ENCODE results near the gene APH1A. TPM values are rescaled to one million over a fixed set of nuclear protein-coding genes. Genes with fewer than 3 reads are reported as not detected.

APH1A gene
- total RNA-seq, 4 donors from 2014 or later: 68.1 to 108 (median 87.3) TPM

DNA sequence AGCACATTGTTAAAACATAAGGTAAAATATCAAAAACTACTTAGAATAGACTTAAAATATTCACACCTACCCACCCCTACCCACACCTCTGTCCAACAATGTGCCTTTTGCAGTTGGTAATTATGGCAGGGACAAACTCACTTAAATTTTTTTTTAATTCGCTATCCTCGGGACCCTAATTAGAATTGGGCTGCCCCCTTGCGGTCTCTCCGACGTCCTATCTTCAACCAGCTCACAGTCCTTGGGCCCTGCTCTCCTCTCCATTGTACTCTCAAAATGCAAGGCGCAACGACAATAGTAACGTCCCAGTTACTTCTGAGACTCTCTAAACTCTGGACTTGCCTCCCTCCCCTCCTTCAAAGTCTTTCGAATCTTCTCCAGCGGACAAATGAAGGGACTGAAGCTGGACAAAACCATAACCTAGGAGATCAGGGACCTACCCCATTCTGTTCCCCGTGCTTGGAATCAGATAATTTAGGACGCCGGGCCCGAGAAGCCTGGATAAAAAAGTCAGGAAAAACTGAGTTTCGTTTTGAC lies 12.5 kb upstream of the APH1A start:
- TF ChIP-seq, protein P1, sequence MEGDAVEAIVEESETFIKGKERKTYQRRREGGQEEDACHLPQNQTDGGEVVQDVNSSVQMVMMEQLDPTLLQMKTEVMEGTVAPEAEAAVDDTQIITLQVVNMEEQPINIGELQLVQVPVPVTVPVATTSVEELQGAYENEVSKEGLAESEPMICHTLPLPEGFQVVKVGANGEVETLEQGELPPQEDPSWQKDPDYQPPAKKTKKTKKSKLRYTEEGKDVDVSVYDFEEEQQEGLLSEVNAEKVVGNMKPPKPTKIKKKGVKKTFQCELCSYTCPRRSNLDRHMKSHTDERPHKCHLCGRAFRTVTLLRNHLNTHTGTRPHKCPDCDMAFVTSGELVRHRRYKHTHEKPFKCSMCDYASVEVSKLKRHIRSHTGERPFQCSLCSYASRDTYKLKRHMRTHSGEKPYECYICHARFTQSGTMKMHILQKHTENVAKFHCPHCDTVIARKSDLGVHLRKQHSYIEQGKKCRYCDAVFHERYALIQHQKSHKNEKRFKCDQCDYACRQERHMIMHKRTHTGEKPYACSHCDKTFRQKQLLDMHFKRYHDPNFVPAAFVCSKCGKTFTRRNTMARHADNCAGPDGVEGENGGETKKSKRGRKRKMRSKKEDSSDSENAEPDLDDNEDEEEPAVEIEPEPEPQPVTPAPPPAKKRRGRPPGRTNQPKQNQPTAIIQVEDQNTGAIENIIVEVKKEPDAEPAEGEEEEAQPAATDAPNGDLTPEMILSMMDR (IDR thresholded peaks at IDR 0.05): peak; percentile 70 to 81 (median 73)
- no peak for TF ChIP-seq POLR2A (IDR thresholded peaks at IDR 0.05)
- Histone ChIP-seq H3K27ac (peak overlapping the region; percentile 78 to 90 (median 88)), H3K27me3 (no peaks in the 10 kb centered on the region), H3K9me3 (no peaks in the 10 kb centered on the region), H3K36me3 (peaks cover 0 to 17% (median 0%) of the 10 kb centered on the region in 3 donors), H3K4me3 (peak overlapping the region; percentile 40 to 68 (median 54)), H3K4me1 (peaks cover 0 to 26% (median 9%) of the 10 kb centered on the region in 4 donors)
- DNase-seq (ENCODE audit: low spot score in 2 of 2): peak; percentile 60 to 82
- WGBS, 2 donors: 2 to 3% methylated on average over 15 of the region's 15 CpGs

DNA sequence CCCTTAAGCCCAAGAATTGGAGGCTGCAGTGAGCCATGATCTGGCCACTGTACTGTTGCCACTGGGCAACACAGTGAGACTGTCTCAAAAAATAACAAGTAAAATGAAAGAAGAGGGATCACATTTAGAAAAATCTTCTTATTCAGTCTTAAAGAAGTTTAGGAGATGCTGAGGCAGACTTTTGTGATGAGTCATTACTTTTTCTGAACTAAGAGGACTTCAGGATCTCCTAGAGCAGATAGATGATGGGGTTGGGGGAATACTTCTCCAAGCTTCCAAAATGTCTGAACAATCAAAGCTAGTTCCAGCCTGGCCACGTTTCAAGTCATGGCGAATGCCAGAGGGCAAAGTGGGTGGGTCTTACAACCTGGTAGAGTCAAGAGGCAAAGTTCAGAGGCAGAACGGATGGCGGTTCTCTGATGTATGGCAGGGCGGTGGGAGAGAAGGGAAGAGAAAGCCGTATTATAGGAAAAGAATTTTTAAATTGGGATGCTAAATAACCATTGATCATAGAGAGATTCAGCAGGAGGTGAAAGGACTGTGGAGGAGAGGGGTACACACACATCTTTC lies 11.4 kb upstream of the APH1A start:
- peak overlapping the region; percentile 78 to 90 (median 88) for H3K27ac ChIP-seq
- H3K9me3 ChIP-seq: no peaks in the 10 kb centered on the region
- TF ChIP-seq, protein P1 (IDR thresholded peaks at IDR 0.05): no peak
- TF ChIP-seq EP300 (IDR thresholded peaks at IDR 0.05) (no peak), POLR2A (IDR thresholded peaks at IDR 0.05) (no peak)
- H3K4me3 ChIP-seq: no peak overlapping the region
- H3K36me3 ChIP-seq: peaks cover 0 to 12% (median 0%) of the 10 kb centered on the region in 3 donors
- H3K4me1 ChIP-seq: peaks cover 0 to 26% (median 9%) of the 10 kb centered on the region in 4 donors
- 56 to 68% methylated on average over 6 of the region's 6 CpGs for WGBS, 2 donors
- no peak for DNase-seq (ENCODE audit: low spot score in 2 of 2)
- H3K27me3 ChIP-seq: no peaks in the 10 kb centered on the region

DNA sequence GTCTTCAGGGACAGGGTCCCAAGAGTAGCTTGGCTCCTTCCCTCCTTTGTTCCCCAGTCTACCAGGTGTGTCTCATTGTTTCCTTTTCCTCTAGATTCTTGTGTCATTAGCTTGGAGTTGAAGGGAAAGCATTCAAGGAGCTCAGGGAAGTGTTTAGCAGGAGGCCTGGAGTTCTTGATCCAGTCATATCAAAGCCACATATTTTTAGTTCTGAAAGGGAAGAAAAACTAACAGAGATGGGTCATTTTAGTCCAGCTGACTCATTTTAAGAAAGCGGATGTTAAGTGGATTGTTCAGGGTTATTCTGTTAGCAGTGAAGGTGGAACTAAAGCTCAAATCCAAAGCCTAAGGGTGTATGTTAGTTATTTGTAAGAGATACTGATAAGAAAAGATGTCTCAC lies 4.5 kb upstream of the APH1A start:
- Histone ChIP-seq H3K4me3 (peak overlapping the region in 1 of 4 donors; percentile 30), H3K9me3 (no peaks in the 10 kb centered on the region), H3K4me1 (peaks cover 0 to 31% (median 7%) of the 10 kb centered on the region in 4 donors), H3K36me3 (no peaks in the 10 kb centered on the region), H3K27ac (peak overlapping the region in 3 of 4 donors; percentile 45 to 82 (median 80)), H3K27me3 (no peaks in the 10 kb centered on the region)
- 39 to 59% methylated on average over 1 of the region's 1 CpG for WGBS, 2 donors
- TF ChIP-seq POLR2A (IDR thresholded peaks at IDR 0.05): no peak
- TF ChIP-seq, protein P1 (IDR thresholded peaks at IDR 0.05): no peak
- no peak for DNase-seq (ENCODE audit: low spot score in 2 of 2)

DNA sequence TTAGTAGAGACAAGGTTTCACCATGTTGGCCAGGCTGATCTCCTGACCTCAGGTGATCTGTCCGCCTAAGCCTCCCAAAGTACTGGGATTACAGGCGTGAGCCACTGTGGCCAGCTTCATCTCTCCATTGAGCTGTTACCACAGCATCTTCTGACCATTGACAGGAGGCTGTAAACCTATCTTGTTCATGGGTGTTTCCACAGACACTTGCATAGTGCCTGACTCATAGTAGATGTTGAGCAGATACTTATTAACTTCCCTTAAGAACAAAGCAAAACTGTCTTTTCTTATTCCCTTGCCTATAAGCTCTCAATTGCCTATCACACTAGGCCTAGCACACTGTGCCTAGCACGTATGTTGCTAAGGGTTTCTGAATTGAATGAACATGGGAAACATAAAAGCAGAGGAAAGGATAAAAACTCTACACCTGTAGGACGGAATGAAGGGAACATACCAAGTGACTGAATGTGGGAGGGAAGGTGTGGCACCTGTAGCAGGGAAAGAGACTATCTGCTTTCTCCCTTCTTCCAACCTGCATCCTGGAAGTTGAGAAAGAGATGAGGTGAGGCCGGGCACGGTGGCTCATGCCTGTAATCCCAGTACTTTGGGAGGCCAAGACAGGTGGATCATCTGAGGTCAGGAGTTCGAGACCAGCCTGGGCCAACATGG lies 2.6 kb upstream of the APH1A start:
- no peaks in the 10 kb centered on the region for H3K27me3 ChIP-seq
- 94 to 95% methylated on average over 7 of the region's 7 CpGs for WGBS, 2 donors
- peak overlapping the region; percentile 38 to 82 (median 62) for H3K27ac ChIP-seq
- peaks cover 0 to 9% (median 5%) of the 10 kb centered on the region in 3 donors for H3K36me3 ChIP-seq
- H3K4me3 ChIP-seq: no peak overlapping the region
- no peak for DNase-seq (ENCODE audit: low spot score in 2 of 2)
- peaks cover 0 to 46% (median 19%) of the 10 kb centered on the region in 4 donors for H3K4me1 ChIP-seq
- H3K9me3 ChIP-seq: no peaks in the 10 kb centered on the region
- TF ChIP-seq EP300 (IDR thresholded peaks at IDR 0.05): no peak
- TF ChIP-seq, protein P1 (IDR thresholded peaks at IDR 0.05): no peak
- no peak for TF ChIP-seq POLR2A (IDR thresholded peaks at IDR 0.05)

DNA sequence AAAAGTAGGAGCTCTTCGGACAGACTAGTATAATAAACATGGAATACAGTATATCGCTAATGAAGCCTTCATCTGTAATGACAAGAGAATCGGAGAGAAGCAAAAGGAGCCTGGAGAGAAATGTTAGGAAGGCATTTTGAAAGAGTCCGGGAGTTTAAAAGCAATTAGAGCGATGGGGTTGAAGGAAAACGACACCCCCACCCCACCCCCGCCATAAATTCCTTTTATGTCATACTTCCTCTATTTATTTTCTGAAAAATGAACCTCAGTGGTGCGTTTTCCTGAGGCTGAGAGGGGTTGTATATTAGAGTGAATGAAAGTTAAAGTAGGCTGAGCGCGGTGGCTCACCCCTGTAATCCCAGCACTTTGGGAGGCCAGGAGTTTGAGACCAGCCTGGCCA lies 635 bp upstream of the APH1A start:
- H3K9me3 ChIP-seq: no peaks in the 10 kb centered on the region
- no peaks in the 10 kb centered on the region for H3K27me3 ChIP-seq
- no peak for DNase-seq (ENCODE audit: low spot score in 2 of 2)
- H3K27ac ChIP-seq: peak overlapping the region; percentile 76 to 99 (median 91)
- WGBS, 2 donors: 26 to 29% methylated on average over 10 of the region's 10 CpGs
- peaks cover 0 to 29% (median 18%) of the 10 kb centered on the region in 3 donors for H3K36me3 ChIP-seq
- peaks cover 0 to 46% (median 19%) of the 10 kb centered on the region in 4 donors for H3K4me1 ChIP-seq
- H3K4me3 ChIP-seq: peak overlapping the region; percentile 59 to 99 (median 84)
- TF ChIP-seq EP300 (IDR thresholded peaks at IDR 0.05): no peak
- no peak for TF ChIP-seq POLR2A (IDR thresholded peaks at IDR 0.05)
- TF ChIP-seq, protein P1 (IDR thresholded peaks at IDR 0.05): no peak
